Measurements from ENCODE around the gene LURAP1L.

LURAP1L gene

DNA sequence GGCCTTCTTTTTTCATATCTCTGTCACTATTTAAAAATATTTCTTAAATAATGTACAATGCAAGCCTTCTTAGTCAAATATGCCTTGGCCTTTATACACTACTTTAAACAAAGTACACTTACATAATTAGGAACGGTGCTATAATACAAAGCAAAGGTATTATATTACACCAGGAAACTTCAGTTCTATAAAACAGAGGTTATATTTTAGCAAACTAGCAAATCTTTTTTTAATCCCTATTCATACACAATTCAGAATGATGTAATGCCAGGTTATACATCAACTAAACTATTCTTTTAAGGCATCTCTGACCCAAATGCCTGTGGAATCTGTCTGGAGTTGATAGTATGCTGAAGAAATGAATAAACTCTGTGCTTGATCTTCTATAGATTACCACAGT is 10.7 kb upstream of the LURAP1L start:
- H3K27ac ChIP-seq = no peak overlapping the region
- no peak for TF ChIP-seq CTCF (conservative IDR thresholded peaks at IDR 0.05)

DNA sequence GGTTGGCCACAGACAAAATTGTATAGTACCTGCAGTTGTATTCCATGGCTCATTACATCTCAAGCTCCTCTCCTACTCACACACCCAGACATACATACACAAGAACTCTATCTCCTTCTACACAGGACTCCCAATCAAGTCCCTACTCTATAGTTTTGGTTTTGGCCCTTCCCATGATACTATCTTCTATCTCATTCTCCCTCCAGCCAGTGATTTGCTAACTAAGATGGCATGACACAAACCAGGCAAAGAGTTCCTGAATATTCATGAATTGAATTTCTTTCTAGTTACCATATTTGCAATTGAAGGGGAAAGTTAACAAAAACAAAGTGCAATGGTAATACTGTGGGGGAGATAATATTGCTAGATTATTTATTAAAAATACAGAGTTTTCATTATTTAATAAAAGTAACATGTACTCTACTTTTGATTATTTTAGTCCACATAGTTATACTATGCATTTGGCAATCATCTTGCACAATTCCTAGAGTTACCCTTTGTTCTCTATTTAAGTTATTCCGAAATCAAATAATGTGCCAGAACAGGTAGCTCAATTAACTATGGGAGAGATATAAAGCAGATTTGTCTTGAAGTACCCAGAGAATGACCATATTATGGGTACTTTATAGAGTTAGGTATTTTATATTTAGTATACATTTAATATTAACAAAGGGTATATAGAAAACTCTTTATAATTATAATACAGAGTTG is 9.6 kb upstream of the LURAP1L start:
- TF ChIP-seq CTCF (conservative IDR thresholded peaks at IDR 0.05) = no peak
- no peak overlapping the region for H3K27ac ChIP-seq

DNA sequence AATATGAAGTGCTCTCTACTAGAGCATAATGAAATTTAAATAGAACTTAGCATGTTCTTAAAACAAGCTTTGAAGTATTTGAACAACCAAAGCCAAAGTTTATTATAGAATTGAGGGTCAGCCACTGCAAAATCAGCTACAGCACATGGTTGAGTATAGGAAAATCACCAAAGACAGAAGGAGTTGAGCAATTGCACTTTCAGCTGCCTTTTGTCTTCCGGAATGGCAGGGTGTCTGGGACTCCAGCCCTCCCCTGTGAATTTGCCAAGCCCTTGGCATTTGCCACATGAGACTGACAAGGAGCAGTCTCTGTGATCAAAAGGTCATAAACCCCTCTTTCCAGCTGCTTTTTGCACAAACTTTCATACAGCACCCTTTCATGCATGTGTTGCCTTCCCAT is 8.5 kb upstream of the LURAP1L start:
- TF ChIP-seq CTCF (conservative IDR thresholded peaks at IDR 0.05) = no peak
- H3K27ac ChIP-seq = no peak overlapping the region

DNA sequence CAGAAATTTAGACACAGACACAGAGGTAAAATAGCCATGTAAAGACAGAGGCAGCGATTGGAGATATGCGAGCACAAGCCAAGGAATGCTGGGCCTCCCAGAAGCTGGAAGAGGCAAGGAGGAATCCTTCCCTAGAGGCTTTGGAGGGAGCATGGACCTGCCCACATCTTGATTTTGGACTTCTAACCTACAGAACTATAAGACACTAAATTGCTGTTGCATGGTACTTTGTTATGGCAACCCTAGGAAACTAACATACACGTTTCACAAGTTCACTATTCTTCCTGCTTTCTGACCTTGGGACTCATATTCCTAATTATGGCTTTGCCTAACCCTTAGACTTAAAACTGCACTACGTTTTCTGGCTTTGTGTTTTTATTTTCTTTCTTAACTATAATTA is 4.6 kb upstream of the LURAP1L start:
- H3K27ac ChIP-seq = no peak overlapping the region
- TF ChIP-seq CTCF (conservative IDR thresholded peaks at IDR 0.05) = no peak

DNA sequence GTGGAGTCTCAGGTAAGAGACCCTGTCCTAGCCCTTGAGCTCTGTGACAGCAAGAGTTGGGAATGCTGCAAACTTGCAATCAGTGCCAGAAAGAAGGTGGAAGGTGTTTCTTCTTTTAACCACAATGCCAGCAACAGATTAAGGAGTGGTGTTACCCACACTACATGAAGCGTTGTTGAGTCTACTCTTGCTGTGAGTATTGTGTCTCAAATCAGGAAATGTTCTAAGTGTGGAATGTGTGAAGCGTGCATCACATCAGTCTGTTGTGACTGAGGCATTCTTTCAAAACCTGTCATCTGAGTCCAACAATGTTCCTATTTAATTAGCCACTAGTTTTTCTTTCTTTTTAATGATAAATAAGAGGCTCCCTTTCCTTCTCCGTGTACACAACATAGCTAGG is 2.9 kb upstream of the LURAP1L start:
- no peak overlapping the region for H3K27ac ChIP-seq
- no peak for TF ChIP-seq CTCF (conservative IDR thresholded peaks at IDR 0.05)

DNA sequence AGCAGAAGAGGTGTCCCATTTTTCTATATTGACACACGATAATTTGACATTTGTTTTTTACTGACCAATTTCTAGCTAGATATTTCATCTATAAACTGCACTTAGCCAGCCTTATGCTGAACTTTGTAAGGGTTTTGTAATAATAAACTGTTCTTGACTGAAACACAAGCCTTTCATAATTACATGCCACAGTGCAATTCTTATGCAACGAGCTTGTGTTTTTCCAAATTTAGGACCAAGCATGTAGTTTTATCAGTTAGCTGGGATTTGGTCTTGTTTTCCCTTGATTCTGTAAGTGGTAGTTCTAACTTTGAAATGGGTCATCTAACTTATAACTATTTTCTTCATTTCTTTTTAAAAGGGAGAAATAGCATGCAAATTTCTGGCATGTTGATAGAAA is 1.3 kb upstream of the LURAP1L start:
- no peak for TF ChIP-seq CTCF (conservative IDR thresholded peaks at IDR 0.05)

DNA sequence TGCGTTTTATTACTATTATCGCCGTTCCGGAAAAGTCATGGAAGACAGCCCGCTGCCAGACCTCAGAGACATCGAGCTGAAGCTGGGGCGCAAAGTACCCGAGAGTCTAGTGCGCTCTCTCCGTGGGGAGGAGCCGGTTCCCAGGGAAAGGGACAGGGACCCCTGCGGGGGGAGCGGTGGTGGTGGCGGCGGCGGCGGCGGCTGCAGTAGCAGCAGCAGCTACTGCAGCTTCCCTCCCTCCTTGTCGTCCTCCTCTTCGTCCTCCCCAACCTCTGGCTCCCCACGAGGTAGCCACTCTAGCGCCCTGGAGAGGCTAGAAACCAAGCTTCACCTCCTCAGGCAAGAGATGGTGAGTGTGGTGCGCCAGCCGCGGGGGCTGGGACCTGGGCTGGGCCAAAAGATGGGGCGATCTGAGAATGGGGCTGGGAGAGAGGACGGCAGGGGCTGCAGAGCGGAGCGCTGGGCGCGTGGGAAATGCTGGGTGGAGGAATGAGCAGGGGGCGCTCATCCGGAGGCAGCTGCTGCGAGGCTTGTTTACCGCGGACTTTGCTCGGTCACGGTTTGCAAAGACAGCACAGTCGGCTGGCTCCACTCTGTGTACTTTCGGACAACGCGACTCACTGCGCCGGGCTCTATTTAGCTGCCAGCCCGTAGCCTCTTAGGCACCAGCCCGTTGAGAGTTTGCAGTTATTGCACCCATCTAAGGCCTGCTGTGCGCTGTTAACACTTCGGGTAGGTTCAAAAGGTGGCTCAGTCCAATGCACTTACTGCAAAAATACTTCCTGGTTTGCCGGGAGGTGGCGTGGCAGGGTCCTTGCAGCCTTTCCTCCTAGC is 1.1 kb downstream of the LURAP1L start:
- peak; percentile 76 for TF ChIP-seq CTCF (conservative IDR thresholded peaks at IDR 0.05)
- H3K27ac ChIP-seq = peak overlapping the region; percentile 80

More for the DNA sequence above, 1.3 kb upstream of the LURAP1L start:
- H3K27ac ChIP-seq = no peak overlapping the region

Measured in VCaP (cell line).